HG02759 (cell line): ENCODE results near the gene HIVEP3.

Experiments
- ATAC-seq: cut with Tn5 transposase; IDR thresholded peaks from one replicate; pipeline ENCODE4 v1.9.1; 2021; ENCODE audit warnings: mild to moderate bottlenecking, moderate library complexity; ENCODE audit not compliant: unreplicated experiment

HIVEP3 gene

DNA sequence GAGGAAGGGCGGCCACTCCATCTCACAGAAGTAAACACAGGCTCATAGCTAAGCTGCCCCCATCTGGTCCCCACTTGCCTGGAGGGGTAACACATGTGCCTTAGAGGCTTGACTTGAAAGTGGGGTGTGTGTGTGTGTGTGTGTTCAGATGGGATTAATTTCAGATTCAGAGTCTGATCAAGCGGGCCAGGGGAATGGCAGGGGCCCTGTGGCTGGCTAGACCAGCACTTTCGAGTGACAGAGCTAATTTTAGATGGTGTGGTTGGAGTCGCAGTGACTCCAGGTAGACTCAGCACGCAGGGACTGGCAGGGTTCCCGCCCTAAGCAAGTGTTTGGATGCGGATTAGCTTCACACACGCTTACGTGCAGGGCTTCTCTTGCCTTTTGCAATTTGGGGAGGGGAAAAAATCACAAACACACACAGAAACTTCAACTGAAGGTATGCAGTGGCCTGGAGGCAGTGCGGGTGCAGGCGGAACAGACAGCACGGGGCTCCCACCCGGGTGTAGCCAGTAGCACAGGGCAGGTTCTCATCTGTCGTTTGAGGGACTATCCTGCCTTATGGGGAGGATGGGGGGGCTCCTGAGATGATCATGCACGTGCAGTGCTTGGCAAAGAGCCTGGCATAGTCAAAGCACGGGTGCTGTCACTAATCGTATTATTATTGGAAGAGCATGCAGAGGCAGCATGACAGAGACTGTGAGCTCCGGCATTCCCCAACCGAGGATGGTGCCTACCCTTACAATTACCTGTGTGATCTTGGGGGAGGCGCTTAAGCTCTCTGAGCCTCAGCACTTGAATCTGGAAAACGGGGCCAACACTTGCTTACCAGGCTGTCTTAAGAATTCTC lies 435.5 kb downstream of the HIVEP3 start:
- ATAC-seq: no peak

DNA sequence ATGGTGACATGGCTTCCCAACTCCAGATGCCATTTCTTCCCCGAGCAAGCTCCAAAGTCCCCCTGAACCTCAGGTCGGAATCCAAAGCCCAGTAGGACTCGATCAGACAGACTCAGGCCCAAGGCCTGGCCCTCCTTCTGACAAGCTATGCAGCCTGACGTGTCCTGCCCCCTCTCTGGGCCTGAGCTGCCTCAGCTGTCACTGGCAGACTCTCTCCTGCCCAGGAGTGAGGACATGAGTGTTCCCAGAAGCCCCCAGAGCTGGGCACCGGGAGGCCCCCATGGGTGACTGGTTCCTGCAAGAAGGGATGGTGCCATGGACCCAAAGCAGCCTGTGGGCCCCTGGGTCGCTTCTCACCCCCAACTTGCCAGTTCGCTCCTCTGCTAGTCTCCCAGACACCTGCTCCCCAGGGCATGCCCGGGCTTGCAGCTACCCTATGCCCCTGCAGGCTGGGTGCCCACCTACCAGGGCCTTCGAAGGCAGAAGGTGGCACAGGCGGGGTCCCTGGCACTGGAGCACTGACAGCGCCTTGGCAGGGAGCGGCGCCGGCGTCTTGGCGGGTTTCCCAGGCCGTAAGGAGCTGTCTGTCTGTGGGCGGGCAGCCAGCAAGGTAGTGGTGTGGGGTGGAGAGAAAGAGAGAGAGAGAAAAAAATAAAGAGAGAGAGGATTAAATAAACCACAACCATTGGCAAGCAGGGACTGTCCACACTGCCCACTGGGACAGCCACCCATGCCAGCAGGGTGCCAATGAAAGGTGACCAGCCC lies 436.5 kb downstream of the HIVEP3 start:
- no peak for ATAC-seq

DNA sequence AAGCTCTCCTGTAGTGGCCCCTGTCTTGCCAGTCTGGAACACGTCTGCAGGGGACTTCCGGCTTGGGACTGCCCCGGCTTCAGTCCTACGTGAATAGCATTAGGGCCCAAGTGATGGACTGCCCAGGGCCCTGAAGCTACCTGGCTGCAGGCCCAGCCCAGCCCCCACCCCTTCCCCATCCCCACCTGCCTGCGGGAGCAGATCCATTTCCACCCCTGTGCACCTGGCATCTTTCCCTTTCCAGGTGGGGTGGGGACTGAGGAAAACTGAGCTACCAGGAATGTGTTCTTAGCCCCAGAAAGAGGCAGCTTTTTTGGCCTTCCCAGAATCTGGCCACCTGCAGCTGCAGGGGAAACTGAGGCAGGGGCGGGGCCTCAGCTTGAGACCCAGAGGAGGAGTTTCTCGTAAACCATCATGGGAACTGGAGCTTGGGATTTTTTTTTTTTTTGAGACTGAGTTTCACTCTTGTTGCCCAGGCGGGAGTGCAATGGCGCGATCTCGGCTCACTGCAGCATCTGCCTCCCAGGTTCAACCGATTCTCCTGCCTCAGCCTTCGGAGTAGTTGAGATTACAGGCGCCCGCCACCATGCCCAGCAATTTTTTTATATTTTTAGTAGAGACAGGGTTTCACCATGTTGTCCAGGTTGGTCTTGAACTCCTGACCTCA lies 437.5 kb downstream of the HIVEP3 start:
- no peak for ATAC-seq

DNA sequence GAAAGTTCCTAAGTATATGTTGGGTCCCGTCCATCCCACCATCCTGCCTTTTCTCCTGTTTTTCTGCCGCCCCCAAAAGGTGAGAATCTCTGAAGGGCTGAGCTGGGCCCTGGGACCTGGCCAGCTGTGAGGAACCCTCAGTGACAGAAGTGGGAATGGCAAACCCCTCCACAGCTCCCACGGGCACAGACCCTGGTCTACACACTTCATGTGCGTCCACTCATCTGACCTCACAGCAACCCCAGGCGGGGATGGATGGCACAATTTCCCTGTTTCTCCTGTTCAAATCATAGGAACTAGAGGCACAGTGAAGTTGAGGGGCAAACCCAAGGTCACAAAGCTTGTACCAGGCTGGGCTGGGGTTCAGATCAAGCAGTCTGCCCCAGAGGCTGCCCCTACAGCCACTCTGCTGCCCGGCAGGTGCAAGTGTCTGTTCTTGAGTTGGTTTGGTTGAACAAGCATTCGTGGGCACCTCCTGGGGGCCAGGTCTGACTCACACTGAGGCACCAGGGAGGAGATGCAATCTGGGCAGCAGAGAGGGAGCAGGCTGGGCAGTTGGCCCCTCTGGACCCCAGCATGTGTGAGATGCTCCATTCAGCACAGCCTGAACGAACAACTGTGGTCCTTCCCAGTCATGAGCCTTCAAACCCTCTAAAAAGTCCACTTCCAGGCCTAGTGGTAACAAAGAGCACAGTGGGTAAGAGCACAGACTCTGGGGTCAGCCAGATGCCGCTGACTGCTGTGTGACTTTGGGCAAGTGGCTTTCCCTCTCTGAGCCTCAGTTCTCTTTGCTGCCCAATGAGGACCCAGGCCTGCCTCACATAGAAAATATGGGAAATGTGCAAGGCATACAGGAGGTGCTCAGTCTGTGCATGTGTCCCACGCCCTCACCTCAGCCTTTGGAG lies 438.3 kb downstream of the HIVEP3 start:
- ATAC-seq: no peak

DNA sequence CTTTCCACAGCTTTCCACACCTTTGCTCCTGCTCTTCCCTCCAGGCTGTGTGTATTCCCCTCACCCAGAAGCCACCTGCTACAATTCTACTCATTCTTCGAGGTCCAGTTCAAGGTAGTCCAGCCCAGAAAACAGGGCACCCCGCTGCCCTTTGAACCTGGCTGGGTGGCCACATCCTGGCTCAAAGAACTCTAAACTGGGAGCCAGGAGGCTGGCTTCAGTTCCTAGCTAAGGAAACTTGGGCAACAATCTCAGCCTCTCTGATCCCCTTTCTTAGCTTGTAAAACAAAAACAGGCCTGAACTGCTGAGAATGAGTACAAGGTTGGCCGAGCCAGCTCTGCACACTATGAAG lies 438.9 kb downstream of the HIVEP3 start:
- ATAC-seq: no peak

DNA sequence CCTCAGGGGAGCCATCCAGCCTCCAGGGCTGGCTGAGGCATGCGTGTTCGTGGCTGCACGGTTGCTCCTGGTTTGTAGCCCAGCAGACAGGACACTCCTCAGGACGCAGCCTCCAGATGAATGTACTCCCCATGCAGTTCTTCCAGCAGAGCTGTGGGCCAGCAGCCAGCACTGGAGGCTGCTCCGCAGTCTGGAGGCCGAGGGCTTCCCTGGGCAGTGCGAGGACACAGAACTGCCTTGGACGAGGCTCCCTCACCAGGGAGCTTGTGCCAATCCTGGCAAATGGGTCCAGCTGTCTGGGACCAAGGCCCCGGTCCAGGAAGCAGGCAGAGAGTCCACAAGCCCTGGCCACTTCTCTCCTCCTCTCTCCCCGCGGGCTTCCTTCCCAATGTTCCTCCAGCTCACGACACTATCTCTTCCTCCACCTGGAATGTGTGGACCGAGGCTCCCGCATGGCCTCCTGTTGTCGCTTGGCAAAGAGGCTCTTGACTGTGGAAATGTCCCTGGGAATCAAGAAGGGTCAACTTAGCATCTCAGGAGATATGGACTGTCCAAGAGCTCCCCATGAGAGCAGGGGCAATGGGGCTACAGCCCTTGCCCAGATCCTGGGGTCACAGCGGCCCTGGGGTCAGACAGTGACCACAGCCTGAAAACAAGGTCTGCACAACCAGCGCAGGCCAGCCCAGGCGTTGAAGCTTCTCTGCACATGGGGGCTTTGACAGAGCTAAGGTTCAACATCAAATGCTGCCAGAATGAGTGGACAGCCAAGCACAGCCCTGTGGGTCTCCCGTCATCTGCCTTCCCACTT lies 439.5 kb downstream of the HIVEP3 start:
- no peak for ATAC-seq

DNA sequence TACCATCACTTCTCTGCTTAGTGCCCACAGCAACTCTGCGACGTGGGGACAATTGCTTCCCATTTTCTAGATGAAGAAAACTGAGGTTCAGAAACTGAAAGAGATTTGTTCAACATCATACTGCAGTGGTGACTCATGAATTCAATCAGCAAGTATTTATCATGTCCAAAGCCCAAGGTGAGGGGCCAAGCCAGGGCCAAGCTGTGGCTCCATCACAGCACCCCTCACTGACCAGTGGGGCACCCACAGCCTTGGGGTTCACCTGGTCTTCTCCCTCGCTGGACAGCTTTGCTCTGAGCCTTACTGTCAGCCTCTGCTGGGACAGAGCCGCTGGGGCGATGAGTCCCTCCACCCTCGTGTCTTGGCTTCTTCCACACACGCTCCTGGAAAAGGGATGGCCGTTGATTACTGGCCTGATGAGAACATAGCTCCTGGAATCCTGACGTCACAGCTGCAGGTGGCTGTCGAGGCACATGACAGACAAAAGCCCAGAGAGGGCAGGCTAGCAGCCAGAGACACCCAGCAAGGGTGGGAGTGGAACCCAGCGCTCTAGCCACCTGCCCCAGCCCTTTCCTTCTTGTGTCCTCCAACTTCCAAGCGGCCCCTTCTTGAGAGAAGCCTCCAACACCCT lies 440.5 kb downstream of the HIVEP3 start:
- ATAC-seq: no peak

DNA sequence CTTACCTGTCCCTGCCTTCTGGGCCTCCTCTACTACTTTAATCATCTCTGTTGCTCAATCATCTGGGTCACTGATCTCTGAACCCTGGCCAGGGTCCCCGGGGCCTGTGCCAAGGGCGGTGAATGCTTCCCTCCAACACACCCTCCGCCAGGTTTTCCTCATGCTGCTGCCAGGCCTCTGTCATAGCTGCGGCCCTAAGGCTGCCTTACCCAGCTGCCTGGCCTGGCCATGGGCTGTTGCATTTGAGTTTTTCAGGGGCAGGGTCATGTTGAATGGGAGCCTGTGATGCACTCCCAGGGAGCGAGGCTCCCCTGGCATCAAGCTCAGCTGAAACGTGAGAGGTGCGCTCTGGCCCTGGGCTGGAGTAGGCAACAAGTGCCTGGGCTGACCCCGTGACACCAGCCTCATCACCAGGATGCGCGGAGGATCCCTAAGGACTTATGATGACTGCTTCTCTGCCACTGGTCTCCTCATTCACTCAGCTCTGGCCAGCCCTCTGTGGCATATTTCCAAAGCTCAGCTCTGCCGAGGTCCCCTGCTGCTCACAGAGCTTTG lies 441.8 kb downstream of the HIVEP3 start:
- no peak for ATAC-seq

DNA sequence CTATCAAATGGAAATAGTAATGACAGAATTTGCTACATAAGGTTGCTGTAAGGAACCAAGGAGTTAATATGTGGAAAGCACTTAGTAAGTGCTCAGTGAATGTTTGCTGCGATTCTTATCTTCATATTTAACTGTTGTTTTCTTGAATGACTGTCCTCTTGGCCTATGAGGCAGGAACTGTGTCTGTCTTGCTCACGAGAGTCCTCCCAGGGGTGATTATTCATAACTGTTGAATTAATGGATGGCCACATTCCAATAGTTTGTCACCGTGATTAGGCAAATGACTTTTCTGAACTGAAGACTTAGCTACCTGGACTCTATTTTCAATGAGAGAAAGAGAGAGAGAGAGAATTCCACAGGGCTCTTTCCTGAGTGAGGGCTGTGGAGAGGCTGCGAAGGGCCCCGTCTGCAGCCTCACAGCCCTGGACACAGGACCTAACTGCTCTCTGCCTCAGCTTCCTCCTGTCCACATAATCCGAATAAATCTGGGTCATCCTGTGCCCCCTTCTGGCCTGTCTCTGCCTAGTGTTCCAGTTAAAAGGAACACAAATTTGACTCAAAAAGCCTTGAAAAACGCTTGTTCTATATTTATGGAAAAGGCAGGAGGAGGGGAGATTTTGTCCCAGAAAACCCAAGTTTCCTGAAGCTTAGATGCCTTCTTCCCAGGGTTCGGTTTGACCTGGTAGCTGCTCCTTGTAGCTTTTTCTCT lies 442.7 kb downstream of the HIVEP3 start:
- ATAC-seq: no peak

DNA sequence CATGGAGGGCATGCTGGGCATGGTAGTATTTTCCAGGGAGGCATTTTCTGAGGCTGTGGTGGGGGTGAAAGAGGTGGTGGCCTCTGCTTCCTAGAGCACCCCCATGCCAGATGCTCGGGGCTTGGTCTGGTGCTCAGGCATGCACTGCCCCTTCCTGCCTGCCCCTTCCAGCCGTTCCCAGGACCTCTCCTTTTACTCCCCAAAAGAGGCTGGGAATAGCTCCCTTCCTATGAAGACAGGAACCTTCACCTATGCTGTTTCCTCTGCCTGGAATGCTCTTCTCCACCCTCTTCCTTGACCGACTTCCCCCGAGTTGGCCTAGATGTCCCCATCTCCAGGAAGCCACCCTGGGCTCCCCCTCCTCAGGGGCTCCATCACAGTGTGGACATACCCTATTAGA lies 443.4 kb downstream of the HIVEP3 start:
- no peak for ATAC-seq

DNA sequence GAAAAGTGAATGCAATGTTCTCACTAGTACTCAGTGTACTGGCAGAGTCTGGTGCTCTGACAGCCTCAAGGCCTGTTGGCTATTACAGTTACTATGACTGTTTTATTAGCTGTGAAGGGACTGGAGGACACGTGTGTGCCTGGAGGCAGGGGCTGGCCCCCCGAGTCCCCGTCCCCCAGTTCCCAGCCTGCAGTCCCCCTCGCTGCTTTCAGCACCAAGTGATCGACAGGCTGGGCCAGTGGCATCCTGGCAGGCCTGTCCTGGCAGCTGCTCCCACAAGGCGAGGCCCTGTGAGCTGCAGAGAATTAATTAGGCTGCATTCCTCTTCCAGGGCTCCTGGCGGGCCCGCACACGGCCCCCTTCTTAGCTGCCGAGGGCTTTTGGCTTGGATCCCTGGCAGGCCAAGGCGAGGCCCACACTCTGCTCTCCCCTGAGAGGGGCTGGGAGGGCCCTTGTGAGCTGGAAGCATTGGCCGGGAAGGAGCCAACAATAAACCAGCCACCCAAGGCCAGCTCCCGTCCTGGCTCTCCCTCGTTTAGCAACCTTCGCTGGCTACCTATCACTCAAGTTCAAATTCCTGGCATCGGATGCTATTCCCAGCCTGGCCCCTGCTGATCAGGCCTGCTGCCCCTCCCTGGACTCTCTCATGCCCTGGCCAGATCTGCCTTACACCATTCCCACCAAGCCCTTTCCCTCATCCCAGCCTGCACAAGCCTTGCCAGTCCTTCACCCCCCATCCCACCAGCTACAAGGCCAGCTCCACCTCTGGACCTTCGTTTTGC lies 444.0 kb downstream of the HIVEP3 start:
- no peak for ATAC-seq

DNA sequence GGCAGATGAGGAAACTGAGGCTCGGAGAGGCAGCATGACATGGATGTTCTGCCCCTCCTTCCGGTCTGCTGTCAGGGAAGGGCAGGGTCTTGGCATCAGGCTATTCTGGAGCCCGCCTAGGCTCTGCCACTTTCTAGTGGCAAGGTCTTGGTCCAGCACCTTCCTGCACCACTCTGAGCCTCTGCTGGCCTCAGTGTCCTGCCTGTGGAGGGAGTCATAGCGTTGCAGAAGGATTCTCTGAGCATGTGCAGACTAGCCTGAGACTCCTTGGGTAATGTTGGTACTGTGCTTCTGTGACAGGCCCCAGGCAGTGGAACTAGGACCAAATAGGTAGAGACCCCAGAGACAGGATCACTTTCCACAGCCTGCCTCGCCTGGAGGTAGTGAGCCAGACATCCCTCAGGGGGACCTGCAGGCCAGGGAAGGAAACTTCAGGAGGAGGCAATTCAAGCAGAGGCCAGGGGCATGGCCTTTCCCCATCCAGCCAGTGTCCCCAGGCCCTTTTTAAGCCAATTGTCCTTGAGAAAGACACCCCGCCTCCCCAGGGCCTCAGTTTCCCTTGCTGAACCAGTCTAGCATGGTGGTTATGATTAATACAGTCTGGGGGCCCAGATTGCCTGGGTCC lies 444.9 kb downstream of the HIVEP3 start:
- no peak for ATAC-seq

DNA sequence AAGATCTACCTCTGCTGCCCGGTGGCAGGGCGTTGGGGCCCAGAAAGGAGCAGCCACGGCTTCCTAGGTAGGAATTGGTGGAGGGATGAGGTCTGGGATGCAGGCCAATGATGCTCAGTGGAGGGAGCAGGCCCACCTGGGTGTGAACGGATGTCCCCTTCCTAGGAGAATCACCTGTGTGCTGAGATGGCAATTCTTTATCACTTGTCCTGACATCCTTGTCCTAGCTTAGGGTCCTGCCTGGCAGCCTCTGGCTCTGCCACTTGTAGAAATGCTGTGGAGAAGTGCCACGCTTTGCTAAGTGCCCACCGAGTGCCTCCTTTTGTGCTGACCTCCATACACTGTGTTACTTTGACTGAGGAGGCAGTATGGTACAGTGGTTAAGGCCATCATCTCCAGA lies 447.1 kb downstream of the HIVEP3 start:
- ATAC-seq: no peak

DNA sequence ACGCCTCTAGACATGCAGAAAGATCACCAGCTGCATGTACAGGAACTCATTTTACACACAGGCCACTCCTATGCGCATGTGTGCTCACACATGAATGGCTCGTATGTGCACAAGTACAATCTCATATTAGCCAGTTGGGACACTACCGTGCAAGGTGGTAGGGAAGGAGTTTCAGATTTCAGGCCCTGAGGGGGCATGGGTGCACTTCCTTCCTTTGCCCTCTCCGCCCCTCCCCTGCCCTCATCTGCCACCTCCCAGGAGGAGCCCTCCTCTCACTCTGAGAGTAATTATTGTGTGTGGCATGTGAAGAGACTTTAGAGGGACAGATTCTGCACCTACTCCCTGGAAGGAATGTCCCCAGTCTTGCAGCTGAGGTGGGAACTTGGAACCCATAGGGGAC lies 449.0 kb downstream of the HIVEP3 start:
- ATAC-seq: no peak

DNA sequence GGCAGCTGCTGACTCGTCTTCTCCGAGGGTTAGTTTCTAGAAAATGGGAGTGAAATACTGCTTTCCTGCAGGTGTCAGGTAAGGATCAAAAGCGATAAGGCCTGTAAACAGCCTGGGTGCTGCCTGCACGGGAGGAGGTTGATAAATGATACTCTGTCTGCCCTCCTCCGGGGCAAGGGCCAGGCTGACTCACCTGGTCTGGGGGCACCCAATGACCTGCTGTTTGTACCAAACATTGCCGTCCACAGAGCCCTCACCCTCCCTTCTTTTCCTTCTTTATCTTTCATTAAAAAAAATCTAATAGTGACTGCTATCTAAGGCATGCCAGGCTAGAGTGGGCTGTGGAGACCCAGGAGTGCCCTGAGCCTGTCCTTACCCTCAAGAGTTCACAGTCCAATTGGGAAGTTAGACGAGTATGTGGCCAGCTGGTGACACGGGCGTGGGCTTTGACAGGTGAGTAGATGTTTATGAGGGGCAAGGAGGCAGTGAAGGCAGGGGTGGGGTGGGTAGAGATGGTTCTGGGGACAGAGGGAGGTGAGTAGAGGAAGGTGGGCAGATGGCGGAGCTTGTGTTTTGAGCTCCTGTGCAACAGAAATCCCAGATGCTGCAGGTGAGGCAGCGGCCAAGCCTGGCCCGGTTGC lies 450.5 kb downstream of the HIVEP3 start:
- ATAC-seq: no peak

DNA sequence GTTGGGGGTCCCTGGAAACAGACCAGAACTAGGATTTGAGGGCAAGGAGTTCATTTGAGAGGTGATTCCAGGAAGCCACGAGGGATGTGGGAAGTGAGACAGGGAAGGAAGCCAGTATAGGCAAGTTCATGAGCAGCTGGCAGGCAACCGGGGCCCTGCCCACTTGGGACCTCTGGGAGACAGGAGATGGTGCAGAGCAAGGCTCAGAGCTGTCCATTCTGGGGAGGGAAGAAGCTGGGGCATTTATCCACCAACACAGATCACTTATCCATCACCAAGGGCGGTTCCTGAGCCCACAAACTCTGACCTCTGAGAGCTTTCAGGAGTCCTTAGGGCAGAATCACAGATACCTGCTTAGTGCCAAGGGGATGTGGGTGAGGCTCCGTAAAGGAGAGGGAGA lies 451.0 kb downstream of the HIVEP3 start:
- ATAC-seq: no peak

DNA sequence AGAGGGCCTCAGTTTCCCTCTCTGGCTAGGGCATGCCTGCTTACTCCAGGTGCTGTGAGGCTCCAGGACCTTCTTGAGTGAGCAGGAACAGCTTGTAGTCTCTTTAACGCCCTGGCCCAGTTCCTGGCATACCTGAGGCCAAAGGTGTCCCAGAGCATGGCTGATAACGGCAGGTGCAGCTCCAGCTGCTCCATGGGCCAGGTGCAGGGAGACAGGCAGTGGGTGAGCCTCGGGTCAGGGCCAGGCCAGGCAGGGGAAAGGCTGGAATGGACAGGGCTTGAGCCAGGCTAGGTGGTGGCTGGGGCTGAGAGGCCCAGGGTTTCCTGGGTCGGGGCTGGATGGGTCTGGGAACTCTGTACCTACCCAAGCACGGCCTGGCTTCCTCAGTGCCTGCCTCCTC lies 452.6 kb downstream of the HIVEP3 start:
- no peak for ATAC-seq
